HG02870 (cell line): Measurements from ENCODE around the gene STRN4.

ENCODE experiments used
- ATAC-seq: cut with Tn5 transposase; IDR thresholded peaks from one replicate; pipeline ENCODE4 v1.9.1; 2021; ENCODE audit warnings: mild to moderate bottlenecking, moderate library complexity; ENCODE audit not compliant: unreplicated experiment

STRN4 gene

DNA sequence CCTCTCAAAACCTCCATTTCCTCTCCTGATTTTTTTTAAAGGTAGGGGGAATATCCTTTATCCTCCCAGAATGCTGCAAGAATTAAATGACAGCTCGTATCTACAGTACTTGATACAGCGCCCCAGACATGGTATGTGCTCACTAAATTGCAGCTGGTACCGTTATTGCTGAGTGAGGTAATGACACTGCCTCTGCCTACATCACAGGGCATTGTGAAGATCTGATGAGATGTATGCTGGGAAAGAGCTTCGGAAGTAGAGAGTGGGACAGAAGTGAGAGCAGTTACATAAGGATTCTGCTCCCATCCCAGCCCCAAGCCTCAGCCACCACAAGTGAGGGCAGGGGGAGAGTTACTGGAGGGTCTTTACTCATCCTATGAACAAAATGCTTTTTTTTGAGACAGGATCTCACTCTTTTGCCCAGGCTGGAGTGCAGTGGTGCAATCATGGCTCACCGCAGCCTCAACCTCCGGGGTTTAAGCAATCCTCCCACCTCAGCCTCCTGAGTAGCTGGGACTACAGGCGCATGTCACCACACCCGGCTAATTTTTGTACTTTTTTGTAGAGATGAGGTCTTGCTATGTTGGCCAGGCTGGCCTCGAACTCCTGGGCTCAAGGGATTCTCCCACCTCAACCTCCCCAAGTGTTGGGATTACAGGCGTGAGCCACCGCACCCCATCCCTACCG lies 2.1 kb downstream of the STRN4 start:
- no peak for ATAC-seq

DNA sequence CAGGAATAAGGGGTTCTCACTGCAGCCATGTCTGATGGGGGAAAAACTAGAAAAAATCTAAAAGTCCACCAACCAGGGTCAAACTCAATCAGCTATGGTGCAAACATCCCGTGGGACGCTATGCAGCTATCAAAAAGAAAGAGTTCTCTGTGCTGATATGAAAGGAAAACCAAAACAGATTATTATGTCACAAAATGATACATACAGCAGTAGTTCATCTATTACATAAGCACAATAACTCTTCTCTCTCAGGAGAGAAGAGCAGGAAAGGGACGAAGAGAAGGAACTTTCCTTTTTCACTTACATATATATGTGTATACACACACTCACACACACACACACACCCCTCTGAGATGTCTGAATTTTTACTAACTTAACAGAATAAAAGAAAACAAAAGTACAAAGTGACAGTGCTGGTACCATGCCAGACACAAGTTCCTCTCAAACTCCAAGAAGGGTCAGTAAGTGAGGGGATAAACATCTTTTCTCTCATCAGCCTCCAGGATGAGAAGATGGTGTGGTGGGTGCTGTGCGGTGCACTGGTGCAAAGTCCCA lies 3.2 kb downstream of the STRN4 start:
- ATAC-seq = no peak

DNA sequence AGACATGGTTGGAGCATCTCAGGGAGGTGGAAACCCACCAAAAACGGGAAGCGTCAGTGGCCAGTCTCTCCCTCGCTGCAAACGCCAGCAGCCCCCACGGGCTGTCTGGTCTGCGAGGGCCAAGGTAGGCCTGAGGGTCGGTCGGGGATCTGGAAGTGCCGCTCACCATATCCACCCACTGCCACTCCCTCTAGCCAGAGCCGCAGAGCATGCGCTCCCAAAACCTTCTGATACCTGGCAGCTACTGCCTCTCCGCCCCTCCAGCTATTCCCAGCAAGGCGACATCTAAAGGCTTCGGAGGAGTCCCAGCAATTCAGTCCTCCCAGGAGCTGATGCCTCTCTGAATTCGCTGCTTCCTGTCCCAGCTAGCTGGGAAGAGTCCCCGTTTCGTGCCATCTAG lies 4.8 kb downstream of the STRN4 start:
- no peak for ATAC-seq

DNA sequence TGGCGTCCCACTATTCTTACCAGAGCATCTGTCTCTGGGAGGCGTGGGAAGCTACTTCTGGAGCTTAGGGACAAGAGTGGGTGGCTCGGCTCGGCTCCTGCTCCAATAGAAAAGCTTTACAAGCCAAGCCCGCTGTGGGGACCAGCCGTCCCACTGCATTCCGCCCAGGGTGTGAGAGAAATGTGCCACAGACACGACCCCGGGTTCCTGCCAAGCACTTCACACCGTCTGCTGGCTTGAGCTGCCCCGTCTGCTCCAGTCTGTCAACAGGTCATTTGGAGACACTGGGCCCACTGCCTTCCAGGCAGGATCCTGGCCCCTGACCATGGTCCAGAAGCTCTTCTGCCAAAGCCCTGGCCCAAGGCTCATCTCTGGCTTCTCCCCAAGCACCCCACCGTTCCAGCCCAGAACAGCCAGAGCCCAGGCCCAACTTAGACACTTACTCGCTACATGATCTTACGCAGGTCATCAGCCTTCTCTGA lies 6.9 kb downstream of the STRN4 start:
- ATAC-seq = no peak

DNA sequence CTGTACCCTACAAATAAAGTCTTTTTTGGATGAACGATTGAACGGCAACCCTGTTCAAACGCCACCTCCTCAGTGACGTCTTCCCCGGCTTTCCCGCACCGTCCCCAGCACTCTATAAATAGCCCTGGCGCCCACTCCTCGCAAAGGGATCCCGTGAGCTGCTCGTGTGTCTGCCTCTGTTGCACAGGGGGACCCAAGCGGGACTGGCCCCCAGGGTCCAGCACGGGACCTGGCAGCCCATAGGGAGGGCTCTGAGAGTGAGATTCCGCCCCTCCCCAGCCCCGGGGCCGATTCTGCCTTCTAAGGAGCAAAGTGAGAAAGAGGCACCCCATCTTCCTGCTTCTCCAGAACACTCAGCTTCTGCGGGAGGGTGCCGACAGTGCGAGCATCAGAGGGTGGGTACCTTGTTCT lies 8.5 kb downstream of the STRN4 start:
- no peak for ATAC-seq

DNA sequence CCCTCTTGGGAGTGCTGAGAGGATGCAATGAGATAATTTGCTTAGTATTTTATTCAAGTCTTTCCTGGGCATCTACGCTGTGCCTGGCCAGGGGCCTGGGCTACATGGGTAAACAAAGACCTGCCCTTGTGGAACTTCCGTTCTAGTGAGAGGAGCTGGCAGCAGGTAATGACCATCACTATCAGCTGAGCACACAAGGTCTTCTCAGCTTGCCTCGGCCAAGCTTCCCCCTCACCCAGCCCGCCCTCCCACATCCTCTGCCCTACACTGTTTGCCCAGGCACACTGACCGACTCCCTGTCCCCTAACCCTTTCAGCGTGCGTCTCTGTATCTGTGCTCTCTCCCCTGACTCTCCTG lies 9.0 kb downstream of the STRN4 start:
- ATAC-seq = no peak

DNA sequence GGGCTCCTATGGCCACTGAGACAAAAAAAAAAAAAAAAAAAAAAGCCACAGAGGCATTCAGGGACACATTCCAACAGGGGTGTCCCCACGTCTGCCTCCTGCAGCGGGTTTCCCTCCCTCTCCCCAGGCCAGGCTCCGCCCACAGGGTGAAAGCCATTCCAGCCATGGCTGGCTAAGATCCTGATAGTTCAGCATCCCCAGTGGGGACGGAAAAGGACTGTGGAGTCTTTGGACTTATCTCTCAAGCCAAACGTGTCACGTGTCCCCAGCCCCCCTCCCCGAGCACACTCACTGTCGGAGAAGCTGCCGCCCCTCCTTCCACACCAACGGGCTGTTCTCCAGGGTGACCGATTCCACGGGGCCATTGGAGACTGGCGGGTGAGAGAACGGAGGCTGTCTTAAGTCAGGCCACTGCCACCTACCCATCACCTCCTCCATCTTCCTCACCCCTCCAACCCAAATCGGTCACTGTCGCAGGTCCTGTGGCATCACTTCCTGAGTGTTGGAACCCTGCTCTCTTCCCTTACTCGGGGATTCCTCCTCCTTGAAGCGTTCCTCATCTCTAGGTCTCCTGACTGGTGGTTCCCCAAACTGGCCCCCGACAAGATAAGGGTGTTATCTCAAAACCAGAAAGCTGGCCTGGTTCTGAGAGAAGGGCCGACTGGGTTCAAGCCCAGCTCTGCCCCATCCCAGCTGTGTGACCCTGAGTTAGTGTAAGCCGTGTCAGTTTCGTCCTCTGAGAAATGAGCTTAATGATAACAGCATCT lies 9.5 kb downstream of the STRN4 start:
- ATAC-seq = no peak

DNA sequence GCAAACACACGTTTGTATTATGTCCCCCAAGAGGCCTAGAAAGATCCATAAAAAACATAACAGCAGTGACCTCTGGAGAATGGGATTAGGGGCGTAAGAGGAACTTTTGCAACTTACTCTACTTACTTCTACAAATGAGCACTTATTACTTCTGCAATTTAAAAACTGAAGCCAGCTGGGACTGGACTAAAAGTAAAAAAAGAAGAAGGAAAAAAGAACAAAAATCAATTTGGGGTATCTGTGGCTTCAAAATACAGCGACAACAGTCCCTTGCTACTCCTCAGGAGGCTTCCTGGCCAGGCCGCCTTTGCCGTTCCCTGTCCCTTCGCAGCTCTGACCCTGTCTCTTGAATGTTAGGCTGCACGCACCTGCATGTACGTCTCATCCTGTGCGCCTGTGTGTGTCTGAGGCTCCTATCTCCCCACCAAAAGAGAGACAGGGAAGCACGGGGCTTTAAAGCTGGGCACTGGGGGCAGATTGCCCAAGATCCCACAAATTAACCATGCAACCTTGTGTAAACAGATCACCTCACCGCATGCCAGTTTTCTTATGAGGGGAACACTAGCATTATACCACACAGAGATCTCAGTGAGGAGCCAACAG lies 12.5 kb downstream of the STRN4 start:
- no peak for ATAC-seq

DNA sequence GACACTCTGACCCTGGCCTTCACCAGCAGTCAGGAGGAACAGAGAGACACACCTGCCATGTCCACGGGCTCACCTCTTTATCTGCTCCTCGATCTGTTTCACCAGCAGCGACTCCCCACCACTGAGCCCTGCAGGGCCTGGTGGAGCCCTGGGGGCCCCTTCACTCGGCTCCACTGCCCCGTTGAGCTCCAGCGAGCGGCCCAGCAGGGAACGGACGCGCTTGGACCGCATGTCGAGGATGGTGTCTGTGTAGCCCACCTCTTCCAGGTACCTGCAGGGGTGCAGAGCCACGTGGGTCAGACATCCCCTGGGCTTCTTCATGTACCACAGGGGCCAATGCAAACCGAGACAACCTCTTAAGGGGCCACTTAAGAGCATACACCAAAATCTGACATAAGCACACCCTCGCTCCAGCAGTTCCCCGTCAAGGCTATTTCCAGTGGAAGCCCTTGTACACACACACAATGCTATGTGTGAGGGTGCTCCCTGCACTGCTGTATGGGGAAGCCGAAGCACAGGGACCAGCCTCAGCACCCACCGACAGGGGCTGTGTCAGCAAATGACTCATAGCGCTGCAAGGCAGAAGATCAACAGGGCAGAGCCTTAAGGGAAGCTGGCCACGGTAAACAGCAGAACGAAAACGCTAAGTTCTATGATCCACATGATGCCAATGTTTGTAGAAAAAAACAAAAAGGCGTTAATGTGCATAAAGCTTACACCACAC lies 13.1 kb downstream of the STRN4 start:
- ATAC-seq = no peak

DNA sequence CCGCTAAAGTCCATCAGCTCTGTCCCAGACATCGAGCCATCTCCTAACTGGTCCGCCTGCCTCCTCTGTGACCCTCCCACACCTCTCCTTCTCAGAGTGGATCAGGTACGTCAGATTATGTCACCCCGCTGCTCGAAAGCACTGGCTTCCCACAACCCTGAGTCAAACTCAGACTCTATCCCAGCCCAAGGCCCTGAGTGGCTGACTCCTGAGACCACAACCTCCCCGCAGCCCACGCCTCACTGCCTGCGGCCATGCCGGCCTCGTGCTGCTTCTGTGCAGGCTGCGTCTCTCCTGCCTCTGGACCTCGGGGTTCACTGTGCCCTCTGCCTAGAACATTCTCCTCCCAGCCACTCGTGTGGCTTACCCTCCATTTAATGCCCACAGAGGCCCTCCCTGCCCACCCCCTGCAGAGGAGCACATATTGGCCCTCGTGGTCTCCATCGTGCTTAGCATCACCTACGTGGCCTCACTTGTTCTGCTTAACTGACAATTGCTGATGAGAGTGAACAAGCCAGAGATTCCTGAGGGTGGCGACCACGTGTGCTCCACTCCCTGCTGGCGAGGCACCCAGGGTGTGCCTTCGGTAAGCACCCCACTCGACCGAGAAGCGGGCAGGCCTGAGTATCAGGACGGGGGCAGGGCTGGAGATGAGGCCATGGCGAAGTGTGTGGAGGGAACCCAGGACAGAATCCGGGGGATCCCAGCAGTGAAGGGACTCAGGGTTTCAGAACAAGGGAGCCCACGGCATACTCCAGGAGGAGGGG lies 13.9 kb downstream of the STRN4 start:
- ATAC-seq = no peak

DNA sequence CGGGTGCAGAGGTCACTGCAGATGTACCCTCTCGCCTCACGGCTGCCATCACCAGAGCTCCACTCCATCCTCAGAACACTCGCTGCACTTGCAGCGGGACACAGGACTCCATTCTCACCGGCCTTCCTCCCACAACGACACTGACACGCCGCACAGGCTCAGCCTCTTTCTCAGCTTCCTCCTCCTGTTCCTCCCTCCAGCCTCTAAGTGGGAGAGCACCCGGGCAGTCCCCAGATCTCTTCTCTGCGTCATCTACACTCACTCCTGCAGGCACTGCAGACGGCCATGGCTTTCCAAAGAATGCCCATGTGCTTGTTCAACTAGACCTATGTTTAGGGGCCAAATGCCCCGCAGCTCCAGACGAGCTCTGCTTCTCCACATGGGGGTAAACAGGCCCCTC lies 14.7 kb downstream of the STRN4 start:
- no peak for ATAC-seq

DNA sequence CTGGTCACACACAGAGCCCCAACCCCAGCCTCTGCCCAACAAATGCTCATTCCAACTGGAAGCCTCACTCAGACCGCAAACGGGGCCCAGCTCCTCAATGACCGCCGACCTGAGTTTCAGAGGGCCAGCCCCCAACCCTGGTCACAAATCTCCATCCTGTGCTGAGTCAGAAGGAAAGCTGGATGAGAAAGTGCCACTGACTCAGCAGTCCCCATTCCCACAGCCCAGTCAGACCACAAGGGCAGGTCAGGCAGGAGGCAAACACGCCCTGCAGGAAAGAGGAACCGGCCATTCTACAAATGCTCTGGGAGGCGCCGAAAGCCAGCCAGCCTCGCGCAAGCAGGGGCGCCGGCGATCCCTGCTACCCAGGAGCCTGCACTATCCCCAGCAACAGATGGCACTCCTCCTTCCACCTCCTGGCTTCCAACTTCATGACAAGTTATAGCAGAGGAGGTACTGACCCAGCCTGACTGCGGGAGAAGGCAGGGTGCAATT lies 15.2 kb downstream of the STRN4 start:
- ATAC-seq = no peak

DNA sequence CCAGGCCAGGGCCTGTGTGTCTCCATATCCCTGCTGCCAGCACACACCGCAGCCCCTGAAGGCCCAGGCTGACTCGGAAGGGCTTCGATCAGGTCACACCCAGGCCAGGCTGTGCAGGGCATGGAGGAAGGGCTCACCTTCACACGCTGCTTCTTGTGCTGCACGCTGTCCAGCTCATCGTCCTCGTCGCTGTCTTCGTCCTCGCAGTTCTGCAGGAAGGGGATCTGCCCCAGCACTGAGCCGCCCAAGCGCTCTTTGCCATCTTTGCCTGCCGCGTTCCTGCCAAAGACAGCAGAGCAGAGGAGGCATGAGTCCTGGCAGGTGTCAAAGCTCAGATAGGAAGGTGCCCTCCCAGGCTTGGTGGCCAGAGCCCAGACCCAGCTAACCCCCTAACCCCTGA lies 15.7 kb downstream of the STRN4 start:
- ATAC-seq = no peak

DNA sequence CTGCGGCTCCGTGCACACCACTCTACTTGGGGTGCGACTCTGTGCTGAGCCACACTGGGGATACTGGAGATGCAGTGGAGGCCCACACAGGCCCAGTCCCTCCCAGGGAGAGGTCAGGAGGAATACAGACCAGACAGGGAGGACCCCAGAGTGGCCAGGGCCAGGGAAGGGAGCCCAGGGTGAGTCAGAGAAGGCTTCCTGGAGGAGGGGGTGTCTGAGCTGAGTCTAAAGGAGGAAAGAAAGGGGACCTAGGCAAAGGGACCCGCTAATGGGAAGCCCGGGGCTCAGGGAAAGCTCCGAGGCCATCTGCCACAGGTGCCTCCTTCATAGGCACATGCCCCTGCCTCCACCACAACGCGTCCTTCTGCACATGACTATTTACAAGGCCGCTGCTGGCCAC lies 16.1 kb downstream of the STRN4 start:
- ATAC-seq = no peak

DNA sequence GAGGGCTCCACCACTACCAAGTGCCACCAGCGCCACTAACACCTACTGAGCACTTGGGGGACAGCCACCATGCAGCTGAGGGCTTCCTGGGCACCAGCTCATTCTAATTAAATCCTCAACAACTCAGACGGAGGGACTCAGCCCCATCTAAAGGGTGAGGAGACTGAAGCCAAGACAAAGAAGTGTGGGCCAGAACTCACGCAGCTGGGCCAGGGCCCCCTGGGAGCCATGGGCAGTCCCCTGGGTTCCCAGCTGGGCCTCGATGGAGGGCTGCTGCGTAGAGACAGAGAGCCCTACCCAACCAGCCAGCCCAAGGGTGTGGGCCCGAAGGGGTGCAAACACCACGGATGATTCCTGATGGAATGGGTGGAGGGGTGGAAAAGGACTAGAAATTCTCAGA lies 16.6 kb downstream of the STRN4 start:
- no peak for ATAC-seq

DNA sequence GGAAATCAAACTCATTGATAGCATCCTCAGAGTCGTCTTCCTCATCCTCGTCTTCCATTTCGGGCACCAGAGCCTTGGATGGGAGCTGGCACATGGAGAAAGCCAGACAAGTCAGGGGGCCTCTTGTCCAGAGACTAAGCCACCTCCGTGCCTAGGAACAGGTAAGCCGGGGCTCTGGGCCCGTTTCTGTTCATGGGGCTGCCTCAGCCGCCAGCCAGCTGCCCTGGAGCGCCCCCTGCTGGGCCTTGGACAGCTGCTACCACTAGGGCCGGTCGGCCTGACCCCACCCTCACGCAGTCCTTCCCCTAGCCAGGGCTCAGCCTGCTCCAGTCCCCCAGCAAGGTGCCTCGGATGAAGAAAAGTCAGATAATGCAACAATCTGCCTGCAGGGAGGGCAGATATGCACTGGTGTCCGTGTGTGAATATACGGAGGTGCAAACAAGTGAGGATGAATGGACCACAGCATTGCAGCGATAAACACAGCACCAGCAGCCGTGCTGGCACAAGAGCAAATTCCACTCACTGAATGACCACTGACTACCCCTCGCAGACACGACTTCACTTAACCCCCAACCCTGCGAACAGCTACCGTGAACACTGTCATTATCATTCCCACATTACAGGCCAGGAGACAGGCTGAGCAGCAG lies 17.4 kb downstream of the STRN4 start:
- no peak for ATAC-seq

DNA sequence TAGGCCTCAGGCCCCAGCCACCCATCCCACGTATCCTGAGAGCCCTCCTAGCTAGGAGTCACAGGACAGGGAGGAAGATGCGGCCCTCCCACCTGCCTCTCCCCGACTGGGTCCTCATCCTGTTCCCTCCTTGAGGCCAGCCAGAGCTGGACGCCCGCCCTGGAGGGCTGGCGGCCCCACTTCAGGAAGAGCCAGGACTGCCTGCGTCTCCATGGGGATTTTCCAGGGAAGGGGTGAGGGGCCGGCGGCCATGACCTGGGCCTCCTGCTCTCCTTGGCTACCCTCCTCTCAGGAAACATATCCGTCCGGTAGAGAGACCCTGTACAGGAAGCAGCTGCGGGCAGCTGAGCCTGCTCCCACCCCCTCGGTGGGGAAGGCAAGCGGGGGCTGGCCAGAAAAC lies 18.0 kb downstream of the STRN4 start:
- no peak for ATAC-seq

DNA sequence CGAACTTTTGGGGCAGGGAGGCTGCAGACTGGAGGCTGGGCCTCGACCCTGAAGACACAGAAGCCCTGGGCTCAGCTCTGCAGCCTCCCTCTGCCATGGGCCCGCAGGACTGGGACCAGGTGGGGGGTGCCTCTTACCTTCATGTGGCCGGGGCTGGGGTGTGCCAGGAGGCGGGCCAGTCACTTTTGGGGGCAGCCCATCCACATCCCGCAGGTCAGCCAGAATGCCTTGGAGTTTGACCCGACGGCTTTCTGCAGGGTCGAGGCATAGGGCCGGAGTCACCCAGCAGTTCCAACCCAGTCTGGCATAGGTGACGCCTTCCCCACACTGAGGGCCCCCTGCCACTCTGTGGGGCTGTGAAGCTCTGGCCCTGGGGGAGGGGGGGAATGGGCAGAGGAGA lies 18.5 kb downstream of the STRN4 start:
- ATAC-seq = no peak

DNA sequence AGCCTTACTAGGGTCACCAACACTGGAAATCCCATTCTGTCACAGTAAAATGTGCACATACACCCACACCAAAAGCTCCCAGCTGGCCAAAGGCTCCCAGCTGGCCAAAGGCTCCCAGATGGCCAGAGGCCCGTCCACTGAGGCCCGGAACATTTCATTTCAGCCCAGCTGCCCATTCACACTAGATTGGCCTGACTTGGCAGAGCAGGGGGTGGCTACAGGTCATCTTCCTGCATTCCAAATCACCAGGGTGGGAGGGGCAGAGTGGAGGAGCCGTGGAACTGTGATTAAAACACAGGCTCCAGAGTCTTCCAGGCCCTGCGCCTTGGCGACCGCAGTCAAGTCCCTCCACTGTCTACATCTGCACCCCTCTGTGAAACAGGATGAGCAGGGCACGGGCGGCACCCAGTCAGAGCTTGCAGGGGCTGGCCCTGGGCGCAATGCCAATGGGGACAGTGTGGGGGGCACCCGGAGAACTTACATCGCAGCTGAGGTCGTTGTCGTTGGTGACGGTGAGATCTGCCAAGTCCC lies 19.2 kb downstream of the STRN4 start:
- ATAC-seq = no peak

DNA sequence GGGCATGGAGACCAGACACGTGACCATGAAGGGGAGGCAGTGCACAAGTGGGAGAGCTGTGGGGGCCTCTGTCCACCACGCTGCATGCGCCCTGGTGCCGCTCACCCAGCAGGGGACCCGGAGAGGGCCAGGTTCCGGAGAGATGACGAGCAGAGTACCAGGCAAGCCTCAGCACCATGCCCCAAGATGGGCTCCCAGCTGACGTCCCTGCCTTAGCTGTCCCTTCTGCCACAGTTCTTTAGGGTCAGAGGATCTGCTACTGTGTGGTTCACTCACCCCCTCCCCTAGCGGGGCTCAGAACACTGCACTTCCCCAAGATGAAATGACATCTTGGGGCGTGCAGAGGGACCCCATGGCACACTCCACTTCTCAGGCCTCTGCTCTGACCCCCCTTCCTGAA lies 19.7 kb downstream of the STRN4 start:
- no peak for ATAC-seq
